K562 (cell line): ENCODE results near the gene SFI1. TPM values are rescaled to one million over a fixed set of nuclear protein-coding genes. Genes with fewer than 3 reads are reported as not detected.

Experiments used
- ATAC-seq: fragments of 200-7000 bp; cut with Tn5 transposase; 3 replicates; pipeline ENCODE4 v1.9.1; 2020; ENCODE audit warnings: moderate library complexity
- BruUV-seq: library from RNA; stranded (reverse); fragments of 400-500 nt; replicated peaks from 2 replicates; lab custom pipeline; 2021; lab: Mats Ljungman, UMichigan
- CTCF ChIA-PET: fragments of 300-600 bp; formaldehyde crosslinking; extraction: SDS; loops from one replicate; lab custom pipeline; 2021; ENCODE audit warnings: low intra/inter-chr PET ratio; lab: Yijun Ruan, JAX
- POLR2A ChIA-PET: fragments of 300-600, 350-650 bp; sonication (Branson Sonifier 250); formaldehyde crosslinking; extraction: SDS; loops from one replicate; lab custom pipeline; 2021; ENCODE audit warnings: antibody characterized with exemption, inconsistent platforms; lab: Yijun Ruan, JAX
- DNase-seq, 4 experiments: peaks; one replicate each; pipeline versions ENCODE4 v3.0.0 to v3.0.0-alpha.2; 2011 to 2018; ENCODE audit warnings: low spot score in 3 of 4, mixed read lengths in 3 of 4; ENCODE audit errors: extremely low read depth in 1 of 4
- FAIRE-seq: peaks from 2 replicates; lab custom pipeline; 2011; peaks lifted over from hg19 to GRCh38; lab: Jason Lieb, UNC
- H2AFZ ChIP-seq: 2 replicates; pipeline ENCODE4 v1.6.0; 2011; ENCODE audit warnings: low read depth, low read length, control low read depth, inconsistent platforms
- H3K27ac ChIP-seq: fragments of 200-600 bp; 3 replicates; pipeline ENCODE4 v1.8.0; 2011; ENCODE audit warnings: low read depth, mild to moderate bottlenecking, control low read depth, inconsistent platforms, low read length, moderate library complexity, mixed read lengths; ENCODE audit errors: extremely low read depth
- H3K27me3 ChIP-seq, 2 experiments: fragments of 300-600 bp in 1 of 2; 2 replicates in 1 of 2; 3 replicates in 1 of 2; pipeline versions ENCODE4 v1.6.0 to v1.8.0; 2011; ENCODE audit warnings: inconsistent platforms in 2 of 2, low read length in 2 of 2, mild to moderate bottlenecking in 1 of 2, mixed read lengths in 1 of 2, moderate library complexity in 1 of 2; ENCODE audit not compliant: control insufficient read depth in 2 of 2, insufficient read depth in 2 of 2
- H3K36me3 ChIP-seq: fragments of 300-600 bp; 3 replicates; pipeline ENCODE4 v1.8.0; 2011; ENCODE audit warnings: mild to moderate bottlenecking, low read length, inconsistent platforms; ENCODE audit not compliant: control insufficient read depth, insufficient read depth
- H3K4me1 ChIP-seq, 2 experiments: fragments of 200-600 bp in 1 of 2; replicated peaks in 1 of 2; 2 replicates in 1 of 2; 3 replicates in 1 of 2; pipeline versions ENCODE4 v1.5.1 to v1.8.0; 2011; ENCODE audit warnings: inconsistent platforms in 2 of 2, low read length in 2 of 2, mild to moderate bottlenecking in 1 of 2, mixed read lengths in 1 of 2, moderate library complexity in 1 of 2; ENCODE audit not compliant: control insufficient read depth in 2 of 2, insufficient read depth in 2 of 2
- H3K4me2 ChIP-seq: 2 replicates; pipeline ENCODE4 v1.6.1; 2011; ENCODE audit warnings: low read length, control low read depth, inconsistent platforms, mixed read lengths; ENCODE audit not compliant: insufficient read depth
- H3K4me3 ChIP-seq: fragments of 200-600 bp; sonication (generic), shearing (Covaris generic); 2 replicates; pipeline ENCODE4 v1.5.1; 2016; ENCODE audit warnings: control low read depth, inconsistent platforms
- H3K79me2 ChIP-seq: fragments of 200-600 bp; 3 replicates; pipeline ENCODE4 v1.8.0; 2011; ENCODE audit warnings: low read length, inconsistent platforms; ENCODE audit not compliant: control insufficient read depth, insufficient read depth
- H3K9ac ChIP-seq, 2 experiments: 2 replicates each; pipeline versions ENCODE4 v1.6.0 to v1.6.1; 2011; ENCODE audit warnings: low read depth in 2 of 2, low read length in 2 of 2, control low read depth in 1 of 2, inconsistent platforms in 1 of 2, mild to moderate bottlenecking in 1 of 2, mixed read lengths in 1 of 2; ENCODE audit not compliant: insufficient read depth in 1 of 2
- H3K9me1 ChIP-seq: one replicate; pipeline ENCODE4 v1.6.0; 2011; ENCODE audit warnings: inconsistent platforms, mild to moderate bottlenecking, low read length, moderate library complexity; ENCODE audit not compliant: control insufficient read depth, insufficient read depth
- H3K9me3 ChIP-seq: replicated peaks from 2 replicates; pipeline ENCODE4 v1.5.1; 2011; ENCODE audit warnings: low read depth, low read length, inconsistent platforms; ENCODE audit not compliant: control insufficient read depth, insufficient read depth
- H4K20me1 ChIP-seq: replicated peaks from 2 replicates; pipeline ENCODE4 v1.6.1; 2011; ENCODE audit warnings: low read length, inconsistent platforms, mixed read lengths; ENCODE audit not compliant: control insufficient read depth, insufficient read depth
- HCFC1 ChIP-seq: IDR thresholded peaks from 2 replicates; pipeline ENCODE4 v1.6.1; 2012; ENCODE audit warnings: low read depth, low read length, improper control_type of control experiment
- HMBOX1 ChIP-seq: sonication (generic); IDR thresholded peaks from 2 replicates; pipeline ENCODE4 v1.6.1; 2016
- MCM2 ChIP-seq: fragments of 450-650 bp; IDR thresholded peaks from 2 replicates; pipeline ENCODE4 v1.6.1; 2017; ENCODE audit warnings: low read depth, mild to moderate bottlenecking
- NFXL1 ChIP-seq: fragments of 450-650 bp; formaldehyde crosslinking; IDR thresholded peaks from 2 replicates; pipeline ENCODE4 v1.4.0; 2021; ENCODE audit warnings: mild to moderate bottlenecking
- RBM34 ChIP-seq: fragments of 200-400 bp; formaldehyde crosslinking; IDR thresholded peaks from 2 replicates; pipeline ENCODE4 v1.6.1; 2018; ENCODE audit warnings: low read length, borderline replicate concordance; ENCODE audit not compliant: insufficient read depth
- RCOR1 ChIP-seq, 2 experiments: IDR thresholded peaks; 2 replicates each; pipeline ENCODE4 v1.6.1; 2012; ENCODE audit warnings: low read depth in 2 of 2, low read length in 2 of 2, borderline replicate concordance in 1 of 2, improper control_type of control experiment in 1 of 2
- ZNF165 ChIP-seq: fragments of 250-450 bp; sonication (Bioruptor Pico); IDR thresholded peaks from 2 replicates; pipeline ENCODE4 v1.4.0; 2020; ENCODE audit warnings: borderline replicate concordance
- ZNF589 ChIP-seq: fragments of 200-800 bp; sonication (Bioruptor generic); IDR thresholded peaks from 2 replicates; pipeline ENCODE4 v1.6.1; 2016; ENCODE audit warnings: low read depth, missing genetic modification characterization, missing compliant biosample characterization
- WGBS: fragments of 100-300 bp; shearing (Covaris generic); methylation state at CpG from one replicate; pipeline ENCODE4 v1.1.6; 2016; ENCODE audit warnings: low coverage, mixed read lengths; ENCODE audit not compliant: insufficient coverage; ENCODE audit errors: missing lambda C conversion rate; 5-methylcytosine and 5-hydroxymethylcytosine counted together
- in situ Hi-C: fragments of 300-500 bp; cut with MboI; formaldehyde crosslinking; loops from 4 replicates; pipeline ENCODE4 v1.15.0; 2018; ENCODE audit warnings: inconsistent platforms, mixed read lengths
- intact Hi-C: fragments of 100-400 bp; cut with micrococcal nuclease; formaldehyde crosslinking; loops from 2 replicates; pipeline ENCODE4 v1.14.2; 2022
- polyA plus RNA-seq, 8 experiments: library from polyadenylated mRNA; depleted of rRNA in 4 of 8; stranded (reverse) in 5 of 8; unstranded in 3 of 8; fragments of >200 nt; fragmentation: Nextera tagmentation in 2 of 8; fragmentation: Illumina TruSeq in 1 of 8; extraction: Ambion mirVana in 2 of 8; extraction: Trizol in 1 of 8; gene quantifications; 2 replicates each; pipeline versions ENCODE4 v1.2.1 to v1.2.3, GENCODE V29; 2011 to 2014; ENCODE audit warnings: inconsistent platforms in 1 of 8, missing spikeins in 1 of 8
- total RNA-seq, 7 experiments: library from RNA; depleted of rRNA in 6 of 7; stranded (reverse); fragments of >200 nt in 6 of 7; fragmentation: Illumina TruSeq in 2 of 7; extraction: Trizol in 2 of 7; gene quantifications; 2 replicates each; pipeline versions ENCODE4 v1.2.1 to v1.2.3, GENCODE V29; 2011 to 2021; ENCODE audit warnings: low replicate concordance in 1 of 7

The SFI1 gene
- total and polyA plus RNA-seq, 9 of the 15 experiments (the other 6 are each of a cell fraction or from before 2014, with no cell fraction given), result 3.0 to 25.6 (median 14.1) TPM

DNA sequence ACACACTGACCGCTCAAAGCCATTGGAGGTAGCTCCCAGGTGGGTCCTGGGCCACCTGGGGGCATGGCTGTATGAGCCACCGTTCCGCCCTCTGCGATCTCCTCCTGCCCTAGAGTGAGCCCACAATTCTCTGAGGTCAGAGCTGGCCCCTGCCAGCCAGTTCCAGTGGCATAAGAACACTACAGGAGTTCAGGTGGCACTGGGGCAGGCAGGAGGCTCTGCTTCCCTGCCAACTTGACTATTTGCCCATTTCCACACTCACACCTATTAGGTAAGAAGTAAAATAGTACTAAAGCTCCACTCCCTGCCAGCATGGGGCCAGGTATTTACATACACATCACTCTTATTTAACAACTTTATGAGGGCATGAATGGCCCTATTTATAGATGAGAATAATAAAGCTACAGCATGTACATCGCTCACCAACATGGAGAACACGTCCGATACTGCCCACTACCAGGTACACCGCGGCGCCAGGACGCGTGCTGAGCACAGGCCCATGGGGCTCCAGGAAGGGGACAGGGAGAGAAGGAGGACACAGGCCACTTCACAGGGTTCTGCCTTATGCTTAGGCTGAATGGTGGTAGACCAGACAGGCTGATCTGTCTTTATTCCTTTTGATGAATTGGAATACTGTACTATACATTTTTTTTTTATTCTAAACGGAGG lies 139.4 kb downstream of the SFI1 start:
- in situ Hi-C loops, result no loop called here

More for the DNA sequence above, 139.4 kb downstream of the SFI1 start:
- intact Hi-C loops, result no loop called here
- Histone ChIP-seq H3K27me3 (no peaks in the 10 kb centered on the region), H3K4me2 (no peak overlapping the region), H3K9me3 (no peaks in the 10 kb centered on the region), H3K9ac (no peak overlapping the region), H3K79me2 (peaks cover 26% of the 10 kb centered on the region), H3K4me3 (no peak overlapping the region), H3K4me1 (peaks cover 4 to 26% of the 10 kb centered on the region in 2 experiments; a peak in 3 of 5 replicates), H3K9me1 (no peaks in the 10 kb centered on the region), H2AFZ (no peak overlapping the region), H4K20me1 (no peaks in the 10 kb centered on the region), H3K27ac (no peak overlapping the region), H3K36me3 (no peaks in the 10 kb centered on the region)
- ATAC-seq (no peak), FAIRE-seq (no peak), DNase-seq (no peak)
- 85% methylated on average over 7 of the region's 13 CpGs for WGBS
- ChIA-PET CTCF (no interaction called here), POLR2A (interaction anchor here (0.6 to 1.1 kb wide), 3 partner anchors 11 to 412 kb away, joined by 3 to 4 read pairs (median 3); no protein-coding TSS in a partner anchor)
- no TSS peak for BruUV-seq
- TF ChIP-seq NFXL1 (CRISPR knock-in tag) (no peak), ZNF589 (no peak), HCFC1 (no peak), HMBOX1 (no peak), RBM34 (no peak), MCM2 (no peak), RCOR1 (IDR thresholded peaks at IDR 0.05; ENCODE audit: borderline replicate concordance in 1 of 2, low read depth in 2 of 2, low read length in 2 of 2) (no peak), ZNF165 (CRISPR knock-in tag) (no peak)
